PC-3 (cell line): Measurements from ENCODE around the gene OR6X1.

Source experiments
- EZH2 ChIP-seq: fragments of 300-600 bp; sonication (generic); IDR thresholded peaks from one replicate; pipeline ENCODE4 v1.6.1; 2017; ENCODE audit warnings: antibody characterized with exemption, mild to moderate bottlenecking, low read length; ENCODE audit not compliant: unreplicated experiment
- EZH2phosphoT487 ChIP-seq: fragments of 300-600 bp; sonication (generic); IDR thresholded peaks from 2 replicates; pipeline ENCODE4 v1.6.1; 2018; ENCODE audit warnings: mild to moderate bottlenecking, antibody characterized with exemption, low read length, borderline replicate concordance
- TF ChIP-seq, protein P1 (sequence below): fragments of 300-600 bp; sonication (generic); conservative IDR thresholded peaks from 2 replicates; pipeline ENCODE4 v1.5.1; 2017; ENCODE audit warnings: antibody characterized with exemption, low read depth, mild to moderate bottlenecking, low read length

DNA sequence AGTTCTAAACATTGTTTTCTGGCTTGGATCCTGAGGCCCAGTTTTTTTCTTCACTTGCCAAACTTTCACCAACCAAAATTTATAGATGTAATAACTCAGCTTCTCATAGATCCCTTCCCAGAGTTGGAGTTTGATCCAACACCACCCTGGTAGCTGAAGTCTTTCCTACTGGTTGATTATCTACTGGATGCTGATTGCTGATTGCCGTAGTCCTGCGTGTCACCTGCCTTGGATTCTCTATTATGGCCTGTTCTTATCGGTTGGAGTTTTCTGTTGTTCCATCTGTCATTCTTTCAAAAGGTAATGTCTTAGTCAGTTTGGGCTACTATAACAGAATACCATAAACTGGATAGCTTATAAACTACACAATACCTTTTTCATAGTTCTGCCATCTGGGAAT is 17.3 kb upstream of the OR6X1 start:
- TF ChIP-seq, protein P1, sequence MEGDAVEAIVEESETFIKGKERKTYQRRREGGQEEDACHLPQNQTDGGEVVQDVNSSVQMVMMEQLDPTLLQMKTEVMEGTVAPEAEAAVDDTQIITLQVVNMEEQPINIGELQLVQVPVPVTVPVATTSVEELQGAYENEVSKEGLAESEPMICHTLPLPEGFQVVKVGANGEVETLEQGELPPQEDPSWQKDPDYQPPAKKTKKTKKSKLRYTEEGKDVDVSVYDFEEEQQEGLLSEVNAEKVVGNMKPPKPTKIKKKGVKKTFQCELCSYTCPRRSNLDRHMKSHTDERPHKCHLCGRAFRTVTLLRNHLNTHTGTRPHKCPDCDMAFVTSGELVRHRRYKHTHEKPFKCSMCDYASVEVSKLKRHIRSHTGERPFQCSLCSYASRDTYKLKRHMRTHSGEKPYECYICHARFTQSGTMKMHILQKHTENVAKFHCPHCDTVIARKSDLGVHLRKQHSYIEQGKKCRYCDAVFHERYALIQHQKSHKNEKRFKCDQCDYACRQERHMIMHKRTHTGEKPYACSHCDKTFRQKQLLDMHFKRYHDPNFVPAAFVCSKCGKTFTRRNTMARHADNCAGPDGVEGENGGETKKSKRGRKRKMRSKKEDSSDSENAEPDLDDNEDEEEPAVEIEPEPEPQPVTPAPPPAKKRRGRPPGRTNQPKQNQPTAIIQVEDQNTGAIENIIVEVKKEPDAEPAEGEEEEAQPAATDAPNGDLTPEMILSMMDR: no peak
- TF ChIP-seq EZH2: no peak
- TF ChIP-seq EZH2phosphoT487: no peak
